ENCODE data around the gene BMX.

Gene BMX

GRCh38 chrX:15570145-15570544 lies 69.5 kb downstream of the BMX start:
- DNase-seq (ENCODE audit: low read depth in 3 of 3) = no peak

DNA sequence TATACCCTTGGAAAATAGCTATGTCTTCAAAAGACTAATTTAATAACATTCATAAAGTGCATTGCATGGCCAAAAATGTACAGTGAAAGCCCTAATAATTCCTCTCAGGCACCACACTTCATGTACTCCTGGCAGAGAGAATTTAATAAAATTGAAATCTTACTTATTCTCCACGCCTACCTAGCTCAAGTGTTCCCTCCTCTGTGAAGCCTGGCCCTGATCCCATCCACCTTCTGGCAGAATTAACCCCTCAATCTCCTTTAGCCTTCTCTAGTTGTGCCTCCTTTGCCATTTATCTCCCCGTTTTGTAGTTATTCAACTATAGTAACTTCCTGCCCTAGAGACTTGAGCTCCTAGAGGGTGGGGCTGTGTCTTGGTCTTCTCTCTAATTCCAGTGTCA lies 73.4 kb downstream of the BMX start:
- DNase-seq (ENCODE audit: low read depth in 3 of 3) = no peak

- no peak for DNase-seq (ENCODE audit: low read depth in 3 of 3)
These were observed 75.4 kb downstream of the BMX start for GRCh38 chrX:15576019-15576418.

GRCh38 chrX:15579778-15580747 lies 79.5 kb downstream of the BMX start:
- no peak for DNase-seq (ENCODE audit: low read depth in 3 of 3)

DNA sequence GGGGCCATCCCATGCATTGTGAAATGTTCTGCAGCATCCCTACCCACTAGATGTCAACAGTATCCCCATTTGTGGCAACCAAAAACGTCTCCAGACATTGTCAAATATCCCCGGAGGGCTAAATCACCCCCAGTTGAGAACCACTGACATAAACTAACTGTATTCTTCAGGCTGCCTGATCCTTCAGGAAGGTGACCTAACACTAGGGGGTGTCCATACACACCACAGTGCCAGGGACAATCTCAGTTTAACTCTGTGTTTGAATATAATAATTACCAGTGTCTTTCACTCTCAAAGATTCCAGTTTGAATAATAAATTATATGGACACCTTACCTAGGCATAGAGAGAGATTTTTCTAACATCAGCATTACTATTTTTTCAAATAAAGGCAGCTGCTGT lies 93.8 kb downstream of the BMX start:
- no peak for DNase-seq (ENCODE audit: low read depth in 3 of 3)

DNA sequence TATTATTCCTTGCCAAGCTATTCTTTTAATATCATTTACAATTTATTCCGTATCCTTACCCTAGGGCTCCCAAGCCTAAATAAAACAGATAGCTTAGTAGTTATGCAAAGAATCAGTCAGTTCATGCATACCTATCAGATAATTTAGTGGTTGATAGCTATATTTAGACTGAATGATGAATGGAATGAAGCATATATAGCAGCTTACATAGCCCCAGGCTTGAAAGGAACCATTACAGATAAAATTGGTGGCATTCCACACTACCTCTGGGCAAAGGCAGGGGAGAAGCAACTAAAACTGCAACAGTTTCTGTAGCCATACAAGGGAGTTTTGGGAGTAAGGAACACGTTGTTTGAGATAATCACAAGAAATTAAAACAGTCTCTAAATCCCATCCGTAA lies 97.4 kb downstream of the BMX start:
- DNase-seq (ENCODE audit: low read depth in 3 of 3) = no peak

GRCh38 chrX:15599461-15599860 lies 98.9 kb downstream of the BMX start:
- DNase-seq (ENCODE audit: low read depth in 3 of 3) = no peak

DNA sequence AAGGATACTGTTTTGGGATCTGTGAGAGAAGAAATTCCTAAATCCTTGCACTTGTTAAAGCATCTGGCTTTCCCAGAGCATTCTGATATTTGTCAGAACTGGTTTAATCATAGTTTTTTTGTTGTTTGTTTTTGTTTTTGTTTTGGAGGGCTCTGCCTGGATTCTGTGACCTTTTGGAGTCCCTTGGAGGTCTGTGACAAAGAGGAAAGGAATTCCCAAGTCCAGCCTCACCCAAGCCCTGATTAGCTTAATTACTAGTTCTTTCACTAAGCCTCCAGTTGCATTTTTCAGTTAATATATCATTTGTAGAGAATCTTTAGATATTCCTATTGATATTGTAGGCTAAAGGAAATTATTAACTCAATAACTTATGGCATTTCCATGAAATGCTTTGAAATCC lies 99.4 kb downstream of the BMX start:
- DNase-seq (ENCODE audit: low read depth in 3 of 3) = no peak

DNA sequence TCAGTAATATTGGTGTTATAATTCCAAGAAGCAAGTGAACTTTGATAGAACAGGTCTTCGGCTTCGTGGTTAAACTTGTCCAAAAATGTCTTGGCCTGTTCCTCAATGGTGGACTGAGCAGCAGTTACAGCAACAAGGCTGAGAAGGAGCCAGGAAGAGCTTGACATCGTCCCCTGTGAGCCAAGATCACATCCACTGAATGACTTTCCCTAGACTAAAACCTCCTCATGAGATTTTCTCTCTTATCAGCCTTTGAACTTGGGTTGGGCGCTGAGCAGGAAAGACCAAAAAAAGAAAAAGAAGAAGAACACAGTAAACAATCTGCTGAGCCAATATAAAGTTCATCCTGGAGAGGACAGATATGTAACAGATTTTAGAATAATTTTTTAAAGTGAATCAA lies 100.1 kb downstream of the BMX start, which contains the start of gene ACE2:
Gene ACE2 (minus strand): TSS at position 216 of the 400 bp plus-strand sequence. CDS start 49 bp downstream, at position 167.
- no peak for DNase-seq (ENCODE audit: low read depth in 3 of 3)

DNA sequence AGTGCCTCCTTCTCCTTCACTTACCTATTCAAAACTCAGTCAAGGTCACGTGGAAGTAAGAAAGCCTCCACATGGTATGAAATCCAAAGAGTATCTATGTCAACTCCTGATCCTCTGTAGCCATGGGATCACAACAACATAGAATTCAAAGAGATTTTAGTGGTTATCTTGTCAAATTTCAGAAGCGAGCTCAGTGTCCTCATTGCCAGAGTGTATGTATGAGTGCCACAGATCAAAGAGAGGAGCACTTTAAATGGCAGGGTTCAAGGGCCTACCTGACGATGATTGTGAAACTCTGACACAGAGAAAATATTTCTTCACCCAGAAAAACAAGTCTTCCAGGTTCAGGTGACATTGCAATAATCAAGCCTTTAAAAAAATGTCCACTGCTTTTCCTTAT lies 101.3 kb downstream of the BMX start:
- no peak for DNase-seq (ENCODE audit: low read depth in 3 of 3)

- DNase-seq (ENCODE audit: low read depth in 3 of 3) = no peak
These were observed 102.2 kb downstream of the BMX start for GRCh38 chrX:15602761-15603160.

DNA sequence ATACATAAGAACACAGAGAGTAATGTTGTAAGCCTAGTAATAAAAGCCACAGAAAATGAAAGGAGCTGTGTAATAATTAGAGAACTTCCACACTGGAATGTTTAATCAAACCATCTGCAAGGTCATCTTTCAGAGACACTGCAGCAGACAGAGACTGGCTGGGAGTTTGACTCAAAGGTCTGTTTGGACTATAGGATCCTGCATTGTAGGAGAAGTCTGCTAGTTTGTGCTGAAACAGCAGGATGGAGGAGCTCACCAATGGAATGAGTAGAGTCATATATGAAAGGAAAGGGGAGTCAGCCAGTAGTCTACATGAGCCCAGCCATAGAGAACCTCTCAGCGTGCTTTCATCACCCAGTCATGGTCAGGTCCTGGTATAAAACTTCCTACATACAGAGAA lies 104.6 kb downstream of the BMX start:
- no peak for DNase-seq (ENCODE audit: low read depth in 3 of 3)

Data from stimulated activated CD4-positive, alpha-beta T cell treated with anti-CD3 and anti-CD28 coated beads, TNF-alpha, amount 100 ng/mL, for 4 hours (primary cell).